Smooth muscle cell (in vitro differentiated cells): ENCODE measurements around the gene DPP6. TPM values are rescaled to one million over a fixed set of nuclear protein-coding genes. Genes with fewer than 3 reads are reported as not detected.

Source experiments
- DNase-seq: peaks from one replicate; lab custom pipeline; 2025; ENCODE audit not compliant: unreplicated experiment; lab: John Stamatoyannopoulos, UW
- H2AFZ ChIP-seq: fragments of 200-600 bp; sonication (generic); 2 replicates; pipeline ENCODE4 v1.6.0; 2016; ENCODE audit warnings: antibody characterized with exemption, low read depth, mild to moderate bottlenecking
- H3F3A ChIP-seq: fragments of 200-600 bp; sonication (generic); 2 replicates; pipeline ENCODE4 v1.6.0; 2017; ENCODE audit warnings: antibody characterized with exemption, low read depth
- H3K27ac ChIP-seq: fragments of 200-600 bp; sonication (generic); 2 replicates; pipeline ENCODE4 v1.5.1; 2016; ENCODE audit warnings: low read depth, mild to moderate bottlenecking
- H3K27me3 ChIP-seq: fragments of 200-600 bp; sonication (generic); 2 replicates; pipeline ENCODE4 v1.6.1; 2016; ENCODE audit warnings: low read depth, mild to moderate bottlenecking
- H3K36me3 ChIP-seq: fragments of 200-600 bp; sonication (generic); 2 replicates; pipeline ENCODE4 v1.5.1; 2016; ENCODE audit warnings: low read depth
- H3K4me1 ChIP-seq: fragments of 200-600 bp; sonication (generic); 2 replicates; pipeline ENCODE4 v1.5.1; 2016; ENCODE audit warnings: low read depth
- H3K4me2 ChIP-seq: fragments of 200-600 bp; sonication (generic); 2 replicates; pipeline ENCODE4 v1.6.0; 2016; ENCODE audit warnings: mild to moderate bottlenecking
- H3K4me3 ChIP-seq: fragments of 200-600 bp; sonication (generic); 2 replicates; pipeline ENCODE4 v1.5.1; 2016; ENCODE audit warnings: mild to moderate bottlenecking
- H3K79me2 ChIP-seq: fragments of 200-600 bp; sonication (generic); 2 replicates; pipeline ENCODE4 v1.6.0; 2016; ENCODE audit warnings: low read depth, mild to moderate bottlenecking
- H3K9ac ChIP-seq: fragments of 200-600 bp; sonication (generic); 2 replicates; pipeline ENCODE4 v1.6.0; 2016; ENCODE audit warnings: low read depth
- H3K9me3 ChIP-seq: fragments of 200-600 bp; sonication (generic); replicated peaks from 2 replicates; pipeline ENCODE4 v1.5.1; 2016; ENCODE audit warnings: low read depth
- H4K20me1 ChIP-seq: fragments of 200-600 bp; sonication (generic); 2 replicates; pipeline ENCODE4 v1.6.0; 2016; ENCODE audit warnings: low read depth
- WGBS: methylation state at CpG from one replicate; pipeline ENCODE4 v1.1.7; 2016; ENCODE audit warnings: low lambda C conversion rate; 5-methylcytosine and 5-hydroxymethylcytosine counted together
- polyA plus RNA-seq: library from polyadenylated mRNA; unstranded; fragments of >200 nt; fragmentation: Nextera tagmentation; extraction: Ambion mirVana; gene quantifications from 2 replicates; pipeline ENCODE4 v1.2.1, GENCODE V29; 2016
- total RNA-seq: library from RNA; depleted of rRNA; stranded (reverse); fragments of >200 nt; gene quantifications from 2 replicates; pipeline ENCODE4 v1.2.3, GENCODE V29; 2014
- TF ChIP-seq, protein P1 (sequence below): fragments of 200-600 bp; sonication (generic); IDR thresholded peaks from 2 replicates; pipeline ENCODE4 v1.5.1; 2017; ENCODE audit warnings: borderline replicate concordance, mild to moderate bottlenecking, antibody characterized with exemption; ENCODE audit not compliant: insufficient read depth, poor library complexity, severe bottlenecking

The DPP6 gene
- total and polyA plus RNA-seq, 2 experiments from 2014 or later: 0.72 TPM; not detected in 1

DNA sequence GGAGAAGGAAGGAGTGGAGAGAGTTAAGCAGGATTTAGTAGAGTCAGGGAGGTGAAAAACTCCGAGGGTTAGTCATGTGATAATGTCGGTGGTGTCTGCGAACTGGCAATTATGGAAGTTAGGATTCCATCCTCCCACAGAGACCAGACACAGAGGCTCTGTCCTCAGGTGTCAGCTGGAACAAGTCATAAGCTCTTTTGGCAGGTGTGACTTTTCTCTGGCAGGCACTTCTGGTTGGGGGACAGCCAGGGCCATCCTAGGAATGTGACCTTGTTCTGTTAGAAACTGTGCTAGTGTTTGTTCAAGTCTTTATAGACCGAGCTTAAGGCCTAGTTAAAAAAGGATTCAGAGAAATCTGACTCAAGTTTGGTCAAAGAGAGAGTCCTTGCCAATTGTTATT is 371.0 kb downstream of the DPP6 start:
- no peaks in the 10 kb centered on the region for H3K9me3 ChIP-seq
- H3K4me3 ChIP-seq: no peak overlapping the region
- no peak overlapping the region for H3K27ac ChIP-seq
- no peak overlapping the region for H3K9ac ChIP-seq
- TF ChIP-seq, protein P1, sequence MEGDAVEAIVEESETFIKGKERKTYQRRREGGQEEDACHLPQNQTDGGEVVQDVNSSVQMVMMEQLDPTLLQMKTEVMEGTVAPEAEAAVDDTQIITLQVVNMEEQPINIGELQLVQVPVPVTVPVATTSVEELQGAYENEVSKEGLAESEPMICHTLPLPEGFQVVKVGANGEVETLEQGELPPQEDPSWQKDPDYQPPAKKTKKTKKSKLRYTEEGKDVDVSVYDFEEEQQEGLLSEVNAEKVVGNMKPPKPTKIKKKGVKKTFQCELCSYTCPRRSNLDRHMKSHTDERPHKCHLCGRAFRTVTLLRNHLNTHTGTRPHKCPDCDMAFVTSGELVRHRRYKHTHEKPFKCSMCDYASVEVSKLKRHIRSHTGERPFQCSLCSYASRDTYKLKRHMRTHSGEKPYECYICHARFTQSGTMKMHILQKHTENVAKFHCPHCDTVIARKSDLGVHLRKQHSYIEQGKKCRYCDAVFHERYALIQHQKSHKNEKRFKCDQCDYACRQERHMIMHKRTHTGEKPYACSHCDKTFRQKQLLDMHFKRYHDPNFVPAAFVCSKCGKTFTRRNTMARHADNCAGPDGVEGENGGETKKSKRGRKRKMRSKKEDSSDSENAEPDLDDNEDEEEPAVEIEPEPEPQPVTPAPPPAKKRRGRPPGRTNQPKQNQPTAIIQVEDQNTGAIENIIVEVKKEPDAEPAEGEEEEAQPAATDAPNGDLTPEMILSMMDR: no peak
- H3K27me3 ChIP-seq: no peaks in the 10 kb centered on the region
- no peak overlapping the region for H2AFZ ChIP-seq
- no peak for DNase-seq
- peaks cover 3% of the 10 kb centered on the region for H3K4me1 ChIP-seq
- 55% methylated on average over 4 of the region's 4 CpGs for WGBS
- no peaks in the 10 kb centered on the region for H4K20me1 ChIP-seq
- no peaks in the 10 kb centered on the region for H3F3A ChIP-seq
- no peaks in the 10 kb centered on the region for H3K36me3 ChIP-seq
- H3K4me2 ChIP-seq: no peak overlapping the region
- no peaks in the 10 kb centered on the region for H3K79me2 ChIP-seq

DNA sequence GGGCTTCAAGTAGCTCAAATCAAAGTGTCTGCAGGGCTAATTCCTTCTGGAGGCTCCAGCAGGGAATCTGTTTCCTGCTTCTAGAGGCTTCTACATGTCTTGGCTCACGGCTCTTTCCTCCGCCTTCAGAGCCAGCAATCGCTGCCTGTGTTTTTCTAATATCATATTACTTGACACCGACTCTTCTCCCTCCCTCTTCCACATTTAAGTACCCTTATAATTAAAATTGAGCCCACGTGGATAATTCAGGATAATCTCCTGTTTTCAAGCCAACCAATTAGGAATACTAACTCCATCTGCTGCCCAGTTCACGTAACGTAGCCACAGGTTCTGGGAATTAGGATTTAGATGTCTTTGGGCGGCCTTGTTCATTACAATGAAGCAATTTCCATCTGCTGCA is 372.2 kb downstream of the DPP6 start:
- no peak for DNase-seq
- Histone ChIP-seq H3K27me3 (no peaks in the 10 kb centered on the region), H2AFZ (no peak overlapping the region), H3K36me3 (no peaks in the 10 kb centered on the region), H3K4me1 (peaks cover 3% of the 10 kb centered on the region), H3K9ac (no peak overlapping the region), H3K9me3 (no peaks in the 10 kb centered on the region), H3F3A (no peaks in the 10 kb centered on the region), H3K79me2 (no peaks in the 10 kb centered on the region), H3K4me2 (no peak overlapping the region), H3K4me3 (no peak overlapping the region), H4K20me1 (no peaks in the 10 kb centered on the region), H3K27ac (no peak overlapping the region)
- 72% methylated on average over 8 of the region's 8 CpGs for WGBS
- TF ChIP-seq, protein P1: no peak

DNA sequence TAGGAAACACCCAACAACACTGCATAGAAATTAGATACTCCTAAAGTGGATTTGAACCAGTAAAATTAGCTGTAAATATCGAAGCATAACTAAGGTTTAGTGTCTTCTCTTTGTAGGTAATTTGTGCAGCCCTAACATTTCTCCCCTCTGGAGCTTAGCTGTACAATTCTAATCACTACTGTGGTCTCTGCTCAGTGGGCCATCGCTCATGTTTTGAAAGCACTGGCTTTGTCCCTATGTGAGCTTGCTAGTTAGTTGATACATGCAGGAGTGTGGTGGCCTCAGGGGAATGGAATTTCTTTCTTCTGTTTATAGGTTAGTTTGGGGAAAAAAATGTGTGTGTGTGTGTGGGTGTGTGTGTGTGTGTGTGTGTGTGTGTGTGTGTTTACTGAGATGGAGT is 373.1 kb downstream of the DPP6 start:
- H3K79me2 ChIP-seq: no peaks in the 10 kb centered on the region
- no peak overlapping the region for H3K4me2 ChIP-seq
- no peaks in the 10 kb centered on the region for H3F3A ChIP-seq
- no peaks in the 10 kb centered on the region for H4K20me1 ChIP-seq
- H3K4me1 ChIP-seq: peaks cover 3% of the 10 kb centered on the region
- no peaks in the 10 kb centered on the region for H3K36me3 ChIP-seq
- TF ChIP-seq, protein P1: no peak
- no peak overlapping the region for H3K9ac ChIP-seq
- H2AFZ ChIP-seq: no peak overlapping the region
- no peak overlapping the region for H3K4me3 ChIP-seq
- WGBS: 87% methylated on average over 2 of the region's 2 CpGs
- no peak overlapping the region for H3K27ac ChIP-seq
- H3K9me3 ChIP-seq: no peaks in the 10 kb centered on the region
- no peaks in the 10 kb centered on the region for H3K27me3 ChIP-seq
- DNase-seq: no peak

DNA sequence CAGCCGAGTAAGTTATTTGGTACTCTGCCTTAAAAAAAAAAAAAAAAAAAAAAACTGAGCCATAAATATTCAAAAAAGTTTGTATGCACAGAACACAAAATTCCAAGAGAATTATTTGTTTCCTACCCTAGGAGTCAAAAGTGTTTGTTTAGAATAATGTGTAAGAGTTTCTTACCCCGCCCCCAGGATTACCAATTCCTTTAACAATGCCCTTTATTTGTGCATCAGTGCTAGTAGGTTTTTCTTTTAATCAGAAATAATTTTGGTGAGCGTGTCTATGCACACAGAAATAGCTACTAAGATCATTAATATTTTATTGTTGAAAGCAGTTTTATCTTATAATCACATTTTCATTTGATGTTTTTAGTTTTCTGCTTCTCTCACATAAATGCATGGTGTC is 374.6 kb downstream of the DPP6 start:
- H3K4me2 ChIP-seq: no peak overlapping the region
- H3F3A ChIP-seq: no peaks in the 10 kb centered on the region
- no peaks in the 10 kb centered on the region for H3K27me3 ChIP-seq
- H3K9me3 ChIP-seq: no peaks in the 10 kb centered on the region
- H3K4me1 ChIP-seq: peaks cover 3% of the 10 kb centered on the region
- no peaks in the 10 kb centered on the region for H4K20me1 ChIP-seq
- no peaks in the 10 kb centered on the region for H3K79me2 ChIP-seq
- H3K27ac ChIP-seq: no peak overlapping the region
- TF ChIP-seq, protein P1: no peak
- H2AFZ ChIP-seq: no peak overlapping the region
- no peak overlapping the region for H3K9ac ChIP-seq
- no peak for DNase-seq
- no peaks in the 10 kb centered on the region for H3K36me3 ChIP-seq
- H3K4me3 ChIP-seq: no peak overlapping the region
- 85% methylated on average over 3 of the region's 3 CpGs for WGBS
